Activated T-cell treated with anti-CD3 and anti-CD28 coated beads for 48 hours (primary cell): ENCODE measurements around the gene CHMP3.

ENCODE experiments used
- DNase-seq: peaks from one replicate; pipeline ENCODE4 v3.0.0-alpha.2; 2020; ENCODE audit warnings: low read depth

Gene CHMP3

GRCh38 chr2:86466306-86466705 lies 96.9 kb downstream of the CHMP3 start:
- no peak for DNase-seq

- no peak for DNase-seq
Observed at GRCh38 chr2:86464652-86465051, 98.6 kb downstream of the CHMP3 start.

DNA sequence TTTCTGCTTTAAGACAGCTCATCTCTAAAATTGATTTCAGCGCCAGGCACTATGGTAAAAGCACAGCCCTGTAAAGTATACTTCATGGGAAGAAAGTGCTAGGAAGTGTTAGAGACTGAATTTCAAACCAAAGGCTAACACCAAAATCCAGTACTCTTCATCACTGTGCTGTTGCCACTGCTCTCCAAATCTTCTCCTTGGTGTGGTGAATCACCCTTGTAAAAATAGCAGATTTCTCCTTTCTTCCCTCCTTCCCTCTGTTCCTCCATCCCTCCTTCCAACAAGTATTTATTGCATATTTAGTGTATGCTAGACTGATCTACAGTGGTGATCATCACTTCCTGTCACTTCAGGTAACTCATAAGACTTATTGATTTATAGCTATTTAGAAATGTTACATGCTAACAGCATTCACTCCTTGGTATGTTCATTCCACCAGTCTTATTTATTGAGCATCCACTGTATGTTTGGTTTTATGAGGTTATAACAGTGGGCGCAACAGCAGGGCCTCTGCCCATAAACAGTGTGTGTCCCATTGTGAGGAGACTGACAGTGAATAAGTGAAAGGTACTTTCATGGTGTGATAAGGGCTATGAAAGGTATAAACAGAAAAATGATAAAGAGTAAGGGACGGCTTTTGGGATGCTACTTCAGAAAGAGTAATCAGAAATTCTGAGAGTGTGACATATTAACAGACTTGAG lies 102.0 kb downstream of the CHMP3 start:
- no peak for DNase-seq

DNA sequence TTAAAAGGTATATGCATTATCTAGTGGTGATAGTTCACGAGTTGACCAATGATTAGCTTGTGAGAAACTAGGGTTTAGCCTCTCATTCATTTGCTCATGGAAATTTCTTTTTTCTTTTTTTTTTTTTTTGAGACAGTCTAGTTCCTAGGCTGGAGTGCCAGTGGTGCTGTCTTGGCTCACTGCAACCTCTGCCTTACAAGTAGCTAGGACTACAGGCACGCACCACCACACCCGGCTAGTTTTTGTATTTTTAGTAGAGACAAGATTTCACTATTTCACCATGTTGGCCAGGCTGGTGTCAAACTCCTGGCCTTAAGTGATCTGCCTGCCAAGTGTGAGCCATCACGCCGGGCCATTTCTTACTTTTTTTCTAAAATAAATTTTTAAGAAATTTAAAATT lies 108.1 kb downstream of the CHMP3 start:
- DNase-seq, result no peak

DNA sequence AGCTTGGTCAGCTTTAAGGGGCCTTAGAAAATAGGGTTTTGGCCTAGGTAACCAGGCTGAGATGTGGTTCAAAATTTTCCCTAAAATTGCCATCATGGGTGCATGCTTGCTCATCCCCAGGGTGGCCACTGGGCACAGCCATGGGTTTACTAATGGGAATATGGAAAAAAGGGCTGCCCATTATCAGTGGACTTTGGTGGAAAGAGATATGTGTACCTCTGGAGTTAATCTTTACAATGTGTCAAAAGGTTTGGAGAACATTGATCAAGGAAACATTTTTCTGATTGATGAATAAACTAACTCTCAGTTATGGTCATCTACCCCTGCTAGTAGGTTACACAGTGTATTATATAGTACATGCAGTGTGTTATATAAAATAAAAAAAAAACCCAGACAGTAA lies 109.0 kb downstream of the CHMP3 start:
- no peak for DNase-seq

GRCh38 chr2:86453836-86454235 lies 109.4 kb downstream of the CHMP3 start:
- DNase-seq, result no peak
